B cell (primary cell): Measurements from ENCODE around the gene BRWD1. TPM values are rescaled to one million over a fixed set of nuclear protein-coding genes. Genes with fewer than 3 reads are reported as not detected.
A peak's percentile ranks its signal among the peaks of the same experiment; 100 is the strongest.

Source experiments
- ATAC-seq: fragments of 200-7000 bp; cut with Tn5 transposase; one replicate; pipeline ENCODE4 v1.10.0; 2021; ENCODE audit warnings: low read depth, mild to moderate bottlenecking, moderate number of reproducible peaks, moderate library complexity
- CTCF ChIA-PET: fragments of 350-600 bp; sonication (Branson Sonifier 250); formaldehyde crosslinking; loops from one replicate; lab custom pipeline; 2021; ENCODE audit warnings: antibody characterized with exemption, inconsistent platforms; lab: Charles Lee
- POLR2A ChIA-PET: fragments of 350-600 bp; sonication (Branson Sonifier 250); formaldehyde crosslinking; loops from one replicate; lab custom pipeline; 2021; ENCODE audit warnings: antibody characterized with exemption; lab: Charles Lee
- DNase-seq: peaks from one replicate; pipeline ENCODE4 v3.0.0; 2013
- H2AFZ ChIP-seq: 2 replicates; pipeline ENCODE4 v1.6.1; 2012; ENCODE audit warnings: mild to moderate bottlenecking, low read depth, low read length; ENCODE audit not compliant: insufficient read depth, poor library complexity, severe bottlenecking
- H3K27ac ChIP-seq, 2 donors: 1 replicate in 1 of 2; 2 replicates in 1 of 2; pipeline ENCODE4 v1.5.1; 2012 to 2013; ENCODE audit warnings: low read length in 2 of 2, mild to moderate bottlenecking in 2 of 2, moderate library complexity in 1 of 2
- H3K27me3 ChIP-seq, 4 experiments: fragments of 200-600 bp in 1 of 4; sonication (generic) in 1 of 4; replicated peaks in 1 of 4; 1 replicate in 2 of 4; 2 replicates in 2 of 4; pipeline versions ENCODE4 v1.6.1 to v1.7.0; 2013 to 2016; ENCODE audit warnings: low read length in 3 of 4, mild to moderate bottlenecking in 2 of 4, mixed read lengths in 1 of 4, moderate library complexity in 1 of 4; ENCODE audit not compliant: insufficient read depth in 4 of 4, control insufficient read depth in 3 of 4; ENCODE audit errors: control extremely low read depth in 1 of 4
- H3K36me3 ChIP-seq, 2 experiments: replicated peaks in 1 of 2; 1 replicate in 1 of 2; 2 replicates in 1 of 2; pipeline versions ENCODE4 v1.6.1 to v1.7.1; 2013; ENCODE audit warnings: low read length in 1 of 2; ENCODE audit not compliant: insufficient read depth in 2 of 2, control insufficient read depth in 1 of 2; ENCODE audit errors: control extremely low read depth in 1 of 2, extremely low read depth in 1 of 2
- H3K4me1 ChIP-seq, 2 donors: fragments of 200-600 bp in 1 of 2; sonication (generic) in 1 of 2; 1 replicate in 1 of 2; 2 replicates in 1 of 2; pipeline versions ENCODE4 v1.5.1 to v1.6.1; 2013 to 2017; ENCODE audit warnings: low read length in 2 of 2; ENCODE audit not compliant: control insufficient read depth in 2 of 2, insufficient read depth in 2 of 2
- H3K4me2 ChIP-seq: replicated peaks from 2 replicates; pipeline ENCODE3; 2012; ENCODE audit warnings: mild to moderate bottlenecking, low read depth, low read length; ENCODE audit not compliant: poor library complexity, severe bottlenecking
- H3K4me3 ChIP-seq, 5 experiments: fragments of 200-600 bp in 1 of 5; sonication (generic) in 1 of 5; 1 replicate in 3 of 5; 2 replicates in 2 of 5; pipeline versions ENCODE4 v1.5.1 to v1.7.0; 2011 to 2016; ENCODE audit warnings: low read length in 4 of 5, mild to moderate bottlenecking in 4 of 5, low read depth in 2 of 5, control low read depth in 1 of 5, moderate library complexity in 1 of 5; ENCODE audit not compliant: insufficient read depth in 1 of 5; ENCODE audit errors: control extremely low read depth in 1 of 5, extremely low read depth in 1 of 5
- H3K79me2 ChIP-seq: fragments of 200-600 bp; sonication (generic); one replicate; pipeline ENCODE4 v1.6.0; 2016; ENCODE audit warnings: low read length; ENCODE audit not compliant: control insufficient read depth, insufficient read depth
- H3K9ac ChIP-seq: fragments of 200-600 bp; sonication (generic); 2 replicates; pipeline ENCODE4 v1.6.1; 2017; ENCODE audit warnings: mild to moderate bottlenecking, low read length, moderate library complexity
- H3K9me3 ChIP-seq, 3 donors: one replicate each; pipeline versions ENCODE4 v1.6.1 to v1.7.1; 2013; ENCODE audit warnings: low read length in 2 of 3; ENCODE audit not compliant: control insufficient read depth in 2 of 3, insufficient read depth in 1 of 3; ENCODE audit errors: control extremely low read depth in 1 of 3
- H4K20me1 ChIP-seq: 2 replicates; pipeline ENCODE4 v1.6.0; 2012; ENCODE audit warnings: mild to moderate bottlenecking, low read length; ENCODE audit not compliant: insufficient read depth, control insufficient read depth, poor library complexity, severe bottlenecking
- H3K27ac Mint-ChIP-seq: one replicate; pipeline ENCODE4 v1.8.0; 2021; ENCODE audit warnings: mixed read lengths
- H3K27me3 Mint-ChIP-seq: one replicate; pipeline ENCODE4 v1.8.0; 2021; ENCODE audit warnings: mixed read lengths
- H3K4me1 Mint-ChIP-seq: one replicate; pipeline ENCODE4 v1.8.0; 2021; ENCODE audit warnings: mixed read lengths
- H3K4me3 Mint-ChIP-seq: one replicate; pipeline ENCODE4 v1.8.0; 2021; ENCODE audit warnings: mixed read lengths
- H3K9me3 Mint-ChIP-seq: one replicate; pipeline ENCODE4 v1.8.0; 2022; ENCODE audit warnings: mixed read lengths; ENCODE audit not compliant: insufficient read depth
- CTCF ChIP-seq: fragments of 200-600 bp; IDR thresholded peaks from one replicate; pipeline ENCODE4 v1.8.0; 2022; ENCODE audit warnings: antibody characterized with exemption, mild to moderate bottlenecking
- EZH2 ChIP-seq: IDR thresholded peaks from 2 replicates; pipeline ENCODE4 v1.6.1; 2012; ENCODE audit warnings: borderline replicate concordance, low read depth, mild to moderate bottlenecking, moderate library complexity, low read length; ENCODE audit not compliant: insufficient read depth, poor library complexity, severe bottlenecking
- WGBS: methylation state at CpG from one replicate; pipeline ENCODE4 v1.1.5; 2013; ENCODE audit warnings: missing lambda C conversion rate; ENCODE audit not compliant: insufficient coverage; 5-methylcytosine and 5-hydroxymethylcytosine counted together
- intact Hi-C: fragments of 100-400 bp; cut with micrococcal nuclease; formaldehyde crosslinking; loops from one replicate; pipeline ENCODE4 v1.10.0; 2022
- polyA plus RNA-seq: library from polyadenylated mRNA; depleted of rRNA; stranded (reverse); fragments of >200 nt; gene quantifications from 2 replicates; pipeline ENCODE4 v1.2.3, GENCODE V29; 2012
- total RNA-seq, 2 donors: library from RNA; stranded (reverse); fragments of 120-200 nt in 1 of 2; gene quantifications; 1 replicate in 1 of 2; 2 replicates in 1 of 2; pipeline versions ENCODE4 v1.2.3 to v1.2.4, GENCODE V29; 2013 to 2022

Gene BRWD1
- total and polyA plus RNA-seq, 2 donors (not counting 1 experiment from before 2014, with no cell fraction given): 9.4 to 93.9 TPM

GRCh38 chr21:39153842-39154241 is 159.6 kb downstream of the BRWD1 start:
- intact Hi-C loops: no loop called here
- Histone ChIP-seq H3K79me2 (no peaks in the 10 kb centered on the region), H2AFZ (no peak overlapping the region), H3K27ac (no peak overlapping the region), H4K20me1 (no peaks in the 10 kb centered on the region), H3K4me2 (no peak overlapping the region), H3K9ac (no peak overlapping the region), H3K36me3 (no peaks in the 10 kb centered on the region), H3K4me1 (no peaks in the 10 kb centered on the region), H3K9me3 (no peaks in the 10 kb centered on the region), H3K27me3 (peaks cover 0 to 3% (median 0%) of the 10 kb centered on the region in 4 experiments), H3K4me3 (no peak overlapping the region)
- Mint-ChIP-seq H3K27ac (no peak overlapping the region), H3K4me3 (no peak overlapping the region), H3K27me3 (peaks cover 8% of the 10 kb centered on the region), H3K4me1 (no peaks in the 10 kb centered on the region), H3K9me3 (no peaks in the 10 kb centered on the region)
- DNase-seq (no peak), ATAC-seq (no peak)
- CTCF ChIA-PET: no interaction called here
- POLR2A ChIA-PET: no interaction called here
- WGBS: 96% methylated on average over 2 of the region's 2 CpGs
- TF ChIP-seq CTCF (no peak), EZH2 (no peak)

GRCh38 chr21:39153373-39153772 is 160.1 kb downstream of the BRWD1 start:
- CTCF ChIA-PET: no interaction called here

More at GRCh38 chr21:39153373-39153772, 160.1 kb downstream of the BRWD1 start:
- H2AFZ ChIP-seq: no peak overlapping the region
- no peak overlapping the region for H3K4me3 Mint-ChIP-seq
- no peak overlapping the region for H3K27ac ChIP-seq
- WGBS: 86% methylated on average over 1 of the region's 2 CpGs
- H3K4me3 ChIP-seq: no peak overlapping the region
- H3K4me1 Mint-ChIP-seq: no peaks in the 10 kb centered on the region
- DNase-seq (no peak), ATAC-seq (no peak)
- intact Hi-C loops: no loop called here
- H3K9ac ChIP-seq: no peak overlapping the region
- H3K79me2 ChIP-seq: no peaks in the 10 kb centered on the region
- H3K27me3 ChIP-seq: peaks cover 0 to 3% (median 0%) of the 10 kb centered on the region in 4 experiments
- no peak overlapping the region for H3K4me2 ChIP-seq
- peak; percentile 27 for TF ChIP-seq CTCF
- TF ChIP-seq EZH2: no peak
- H3K4me1 ChIP-seq: no peaks in the 10 kb centered on the region
- H3K36me3 ChIP-seq: no peaks in the 10 kb centered on the region
- no peaks in the 10 kb centered on the region for H3K9me3 ChIP-seq
- H3K27ac Mint-ChIP-seq: no peak overlapping the region
- POLR2A ChIA-PET: no interaction called here
- no peaks in the 10 kb centered on the region for H3K9me3 Mint-ChIP-seq
- H4K20me1 ChIP-seq: no peaks in the 10 kb centered on the region
- H3K27me3 Mint-ChIP-seq: peaks cover 8% of the 10 kb centered on the region
